Smooth muscle cell (in vitro differentiated cells): ENCODE measurements around the gene SMARCC1. TPM values are rescaled to one million over a fixed set of nuclear protein-coding genes. Genes with fewer than 3 reads are reported as not detected.

ENCODE experiments used
- DNase-seq: peaks from one replicate; lab custom pipeline; 2025; ENCODE audit not compliant: unreplicated experiment; lab: John Stamatoyannopoulos, UW
- H2AFZ ChIP-seq: fragments of 200-600 bp; sonication (generic); 2 replicates; pipeline ENCODE4 v1.6.0; 2016; ENCODE audit warnings: antibody characterized with exemption, low read depth, mild to moderate bottlenecking
- H3F3A ChIP-seq: fragments of 200-600 bp; sonication (generic); 2 replicates; pipeline ENCODE4 v1.6.0; 2017; ENCODE audit warnings: antibody characterized with exemption, low read depth
- H3K27ac ChIP-seq: fragments of 200-600 bp; sonication (generic); 2 replicates; pipeline ENCODE4 v1.5.1; 2016; ENCODE audit warnings: low read depth, mild to moderate bottlenecking
- H3K27me3 ChIP-seq: fragments of 200-600 bp; sonication (generic); 2 replicates; pipeline ENCODE4 v1.6.1; 2016; ENCODE audit warnings: low read depth, mild to moderate bottlenecking
- H3K36me3 ChIP-seq: fragments of 200-600 bp; sonication (generic); 2 replicates; pipeline ENCODE4 v1.5.1; 2016; ENCODE audit warnings: low read depth
- H3K4me1 ChIP-seq: fragments of 200-600 bp; sonication (generic); 2 replicates; pipeline ENCODE4 v1.5.1; 2016; ENCODE audit warnings: low read depth
- H3K4me2 ChIP-seq: fragments of 200-600 bp; sonication (generic); 2 replicates; pipeline ENCODE4 v1.6.0; 2016; ENCODE audit warnings: mild to moderate bottlenecking
- H3K4me3 ChIP-seq: fragments of 200-600 bp; sonication (generic); 2 replicates; pipeline ENCODE4 v1.5.1; 2016; ENCODE audit warnings: mild to moderate bottlenecking
- H3K79me2 ChIP-seq: fragments of 200-600 bp; sonication (generic); 2 replicates; pipeline ENCODE4 v1.6.0; 2016; ENCODE audit warnings: low read depth, mild to moderate bottlenecking
- H3K9ac ChIP-seq: fragments of 200-600 bp; sonication (generic); 2 replicates; pipeline ENCODE4 v1.6.0; 2016; ENCODE audit warnings: low read depth
- H3K9me3 ChIP-seq: fragments of 200-600 bp; sonication (generic); replicated peaks from 2 replicates; pipeline ENCODE4 v1.5.1; 2016; ENCODE audit warnings: low read depth
- H4K20me1 ChIP-seq: fragments of 200-600 bp; sonication (generic); 2 replicates; pipeline ENCODE4 v1.6.0; 2016; ENCODE audit warnings: low read depth
- CTCF ChIP-seq: fragments of 200-600 bp; sonication (generic); IDR thresholded peaks from 2 replicates; pipeline ENCODE4 v1.5.1; 2017; ENCODE audit warnings: borderline replicate concordance, mild to moderate bottlenecking, antibody characterized with exemption; ENCODE audit not compliant: insufficient read depth, poor library complexity, severe bottlenecking
- WGBS: methylation state at CpG from one replicate; pipeline ENCODE4 v1.1.7; 2016; ENCODE audit warnings: low lambda C conversion rate; 5-methylcytosine and 5-hydroxymethylcytosine counted together
- polyA plus RNA-seq: library from polyadenylated mRNA; unstranded; fragments of >200 nt; fragmentation: Nextera tagmentation; extraction: Ambion mirVana; gene quantifications from 2 replicates; pipeline ENCODE4 v1.2.1, GENCODE V29; 2016
- total RNA-seq: library from RNA; depleted of rRNA; stranded (reverse); fragments of >200 nt; gene quantifications from 2 replicates; pipeline ENCODE4 v1.2.3, GENCODE V29; 2014

SMARCC1 gene
- total and polyA plus RNA-seq, 2 experiments from 2014 or later = 40.5 to 50.3 TPM

GRCh38 chr3:47802734-47803479 lies 21.2 kb upstream of the SMARCC1 start, which contains the start of gene DHX30:
Gene DHX30 (plus strand): TSS chr3:47803138. CDS start chr3:47810684, 7,546 bp downstream.
- H3K27me3 ChIP-seq = no peaks in the 10 kb centered on the region
- H3K27ac ChIP-seq = peak within 1 kb of the TSS; percentile 89
- H3K9ac ChIP-seq = peak within 1 kb of the TSS; percentile 79
- H3K4me2 ChIP-seq = peak within 1 kb of the TSS; percentile 91
- H4K20me1 ChIP-seq = no peaks in the 10 kb centered on the region
- H2AFZ ChIP-seq = peak within 1 kb of the TSS; percentile 88
- peak; percentile 90 for DNase-seq
- peak within 1 kb of the TSS; percentile 94 for H3K4me3 ChIP-seq
- WGBS = under 1% methylated on average over 83 of the region's 90 CpGs
- peaks cover 5% of the 10 kb centered on the region for H3F3A ChIP-seq
- H3K4me1 ChIP-seq = peaks cover 11% of the 10 kb centered on the region
- no peak for TF ChIP-seq CTCF
- peaks cover 12% of the 10 kb centered on the region for H3K79me2 ChIP-seq
- no peaks in the 10 kb centered on the region for H3K36me3 ChIP-seq
- no peaks in the 10 kb centered on the region for H3K9me3 ChIP-seq

GRCh38 chr3:47799733-47800132 lies 18.0 kb upstream of the SMARCC1 start:
- no peaks in the 10 kb centered on the region for H3K27me3 ChIP-seq
- H3F3A ChIP-seq = peaks cover 9% of the 10 kb centered on the region
- H3K4me2 ChIP-seq = no peak overlapping the region
- no peak overlapping the region for H2AFZ ChIP-seq
- H3K79me2 ChIP-seq = peaks cover 11% of the 10 kb centered on the region
- WGBS = 78% methylated on average over 4 of the region's 4 CpGs
- H3K9ac ChIP-seq = no peak overlapping the region
- no peaks in the 10 kb centered on the region for H3K36me3 ChIP-seq
- H3K4me1 ChIP-seq = peaks cover 11% of the 10 kb centered on the region
- H3K9me3 ChIP-seq = no peaks in the 10 kb centered on the region
- no peak overlapping the region for H3K27ac ChIP-seq
- no peaks in the 10 kb centered on the region for H4K20me1 ChIP-seq
- TF ChIP-seq CTCF = peak; percentile 22
- DNase-seq = no peak
- H3K4me3 ChIP-seq = no peak overlapping the region

- 81% methylated on average over 4 of the region's 4 CpGs for WGBS
- H3K4me3 ChIP-seq = no peak overlapping the region
- no peak overlapping the region for H3K4me2 ChIP-seq
- H3K79me2 ChIP-seq = no peaks in the 10 kb centered on the region
- H3K27me3 ChIP-seq = no peaks in the 10 kb centered on the region
- peaks cover 4% of the 10 kb centered on the region for H3F3A ChIP-seq
- TF ChIP-seq CTCF = no peak
- H4K20me1 ChIP-seq = no peaks in the 10 kb centered on the region
- no peak for DNase-seq
- no peaks in the 10 kb centered on the region for H3K9me3 ChIP-seq
- H3K36me3 ChIP-seq = no peaks in the 10 kb centered on the region
- H3K27ac ChIP-seq = no peak overlapping the region
- no peaks in the 10 kb centered on the region for H3K4me1 ChIP-seq
- no peak overlapping the region for H2AFZ ChIP-seq
- H3K9ac ChIP-seq = no peak overlapping the region
These were observed 12.9 kb upstream of the SMARCC1 start for GRCh38 chr3:47794544-47794943.

GRCh38 chr3:47792699-47793098 lies 11.0 kb upstream of the SMARCC1 start:
- H3K9me3 ChIP-seq = no peaks in the 10 kb centered on the region
- no peaks in the 10 kb centered on the region for H3K79me2 ChIP-seq
- no peak overlapping the region for H3K27ac ChIP-seq
- no peak overlapping the region for H3K9ac ChIP-seq
- no peak overlapping the region for H3K4me3 ChIP-seq
- no peaks in the 10 kb centered on the region for H3K4me1 ChIP-seq
- H3K27me3 ChIP-seq = no peaks in the 10 kb centered on the region
- H3K36me3 ChIP-seq = no peaks in the 10 kb centered on the region
- WGBS = 94% methylated on average over 2 of the region's 2 CpGs
- no peak for TF ChIP-seq CTCF
- H3K4me2 ChIP-seq = no peak overlapping the region
- DNase-seq = no peak
- peaks cover 4% of the 10 kb centered on the region for H3F3A ChIP-seq
- H4K20me1 ChIP-seq = no peaks in the 10 kb centered on the region
- H2AFZ ChIP-seq = no peak overlapping the region
